ENCODE measurements around the gene ITGB5.

Gene ITGB5

GRCh38 chr3:124926426-124927101, 39.4 kb upstream of the ITGB5 start:
- no peak for TF ChIP-seq CTCF (IDR thresholded peaks at IDR 0.05; ENCODE audit: insufficient read depth, low read depth, low read length, missing control alignments)
- DNase-seq (ENCODE audit: low read depth) = no peak
- H3K4me3 ChIP-seq (ENCODE audit: low read length) = no peak overlapping the region

GRCh38 chr3:124924741-124925140, 37.6 kb upstream of the ITGB5 start:
- no peak overlapping the region for H3K4me3 ChIP-seq (ENCODE audit: low read length)
- TF ChIP-seq CTCF (IDR thresholded peaks at IDR 0.05; ENCODE audit: insufficient read depth, low read depth, low read length, missing control alignments) = no peak
- DNase-seq (ENCODE audit: low read depth) = no peak

- no peak overlapping the region for H3K4me3 ChIP-seq (ENCODE audit: low read length)
- DNase-seq (ENCODE audit: low read depth) = peak; percentile 8
- peak; percentile 12 for TF ChIP-seq CTCF (IDR thresholded peaks at IDR 0.05; ENCODE audit: insufficient read depth, low read depth, low read length, missing control alignments)
Observed at GRCh38 chr3:124923833-124924232, 36.7 kb upstream of the ITGB5 start.

GRCh38 chr3:124920718-124921117, 33.6 kb upstream of the ITGB5 start:
- no peak for DNase-seq (ENCODE audit: low read depth)
- TF ChIP-seq CTCF (IDR thresholded peaks at IDR 0.05; ENCODE audit: insufficient read depth, low read depth, low read length, missing control alignments) = no peak
- no peak overlapping the region for H3K4me3 ChIP-seq (ENCODE audit: low read length)

- H3K4me3 ChIP-seq (ENCODE audit: low read length) = no peak overlapping the region
- DNase-seq (ENCODE audit: low read depth) = no peak
Observed at GRCh38 chr3:124919756-124920155, 32.6 kb upstream of the ITGB5 start.

GRCh38 chr3:124918524-124918923, 31.4 kb upstream of the ITGB5 start:
- no peak for TF ChIP-seq CTCF (IDR thresholded peaks at IDR 0.05; ENCODE audit: insufficient read depth, low read depth, low read length, missing control alignments)
- H3K4me3 ChIP-seq (ENCODE audit: low read length) = no peak overlapping the region
- DNase-seq (ENCODE audit: low read depth) = no peak

More at GRCh38 chr3:124919756-124920155, 32.6 kb upstream of the ITGB5 start:
- no peak for TF ChIP-seq CTCF (IDR thresholded peaks at IDR 0.05; ENCODE audit: insufficient read depth, low read depth, low read length, missing control alignments)

GRCh38 chr3:124916837-124917409, 29.8 kb upstream of the ITGB5 start:
- peak; percentile 6 for DNase-seq (ENCODE audit: low read depth)
- no peak overlapping the region for H3K4me3 ChIP-seq (ENCODE audit: low read length)
- TF ChIP-seq CTCF (IDR thresholded peaks at IDR 0.05; ENCODE audit: insufficient read depth, low read depth, low read length, missing control alignments) = no peak

Data from epithelial cell of esophagus (primary cell).